Type B pancreatic cell (in vitro differentiated cells): ENCODE results near the gene KMT2E. TPM values are rescaled to one million over a fixed set of nuclear protein-coding genes. Genes with fewer than 3 reads are reported as not detected.

Experiments used
- DNase-seq: peaks from one replicate; pipeline ENCODE4 v3.0.0; 2021; ENCODE audit warnings: mixed read lengths; ENCODE audit not compliant: unreplicated experiment; ENCODE audit errors: extremely low spot score
- H3K27ac Mint-ChIP-seq: 2 replicates; pipeline ENCODE4 v1.8.0; 2021; ENCODE audit warnings: mild to moderate bottlenecking, mixed read lengths
- H3K27me3 Mint-ChIP-seq: 2 replicates; pipeline ENCODE4 v1.8.0; 2021; ENCODE audit warnings: mixed read lengths
- H3K36me3 Mint-ChIP-seq: 2 replicates; pipeline ENCODE4 v1.8.0; 2021; ENCODE audit warnings: mixed read lengths
- H3K4me1 Mint-ChIP-seq: one replicate; pipeline ENCODE4 v1.8.0; 2021; ENCODE audit warnings: mixed read lengths; ENCODE audit not compliant: unreplicated experiment
- H3K4me3 Mint-ChIP-seq: 2 replicates; pipeline ENCODE4 v1.8.0; 2021; ENCODE audit warnings: mild to moderate bottlenecking, mixed read lengths
- H3K9me3 Mint-ChIP-seq: 2 replicates; pipeline ENCODE4 v1.8.0; 2021; ENCODE audit warnings: mixed read lengths
- total RNA-seq: library from RNA; stranded (reverse); gene quantifications from 2 replicates; pipeline ENCODE4 v1.2.1, GENCODE V29; 2021; ENCODE audit warnings: low replicate concordance
- TF ChIP-seq, protein P1 (sequence below): fragments of 200-600 bp; sonication (generic); conservative IDR thresholded peaks from 2 replicates; pipeline ENCODE4 v1.5.0; 2021; ENCODE audit warnings: antibody characterized with exemption, mild to moderate bottlenecking

The KMT2E gene
- total RNA-seq, 1 donor from 2014 or later = 75.6 TPM

DNA sequence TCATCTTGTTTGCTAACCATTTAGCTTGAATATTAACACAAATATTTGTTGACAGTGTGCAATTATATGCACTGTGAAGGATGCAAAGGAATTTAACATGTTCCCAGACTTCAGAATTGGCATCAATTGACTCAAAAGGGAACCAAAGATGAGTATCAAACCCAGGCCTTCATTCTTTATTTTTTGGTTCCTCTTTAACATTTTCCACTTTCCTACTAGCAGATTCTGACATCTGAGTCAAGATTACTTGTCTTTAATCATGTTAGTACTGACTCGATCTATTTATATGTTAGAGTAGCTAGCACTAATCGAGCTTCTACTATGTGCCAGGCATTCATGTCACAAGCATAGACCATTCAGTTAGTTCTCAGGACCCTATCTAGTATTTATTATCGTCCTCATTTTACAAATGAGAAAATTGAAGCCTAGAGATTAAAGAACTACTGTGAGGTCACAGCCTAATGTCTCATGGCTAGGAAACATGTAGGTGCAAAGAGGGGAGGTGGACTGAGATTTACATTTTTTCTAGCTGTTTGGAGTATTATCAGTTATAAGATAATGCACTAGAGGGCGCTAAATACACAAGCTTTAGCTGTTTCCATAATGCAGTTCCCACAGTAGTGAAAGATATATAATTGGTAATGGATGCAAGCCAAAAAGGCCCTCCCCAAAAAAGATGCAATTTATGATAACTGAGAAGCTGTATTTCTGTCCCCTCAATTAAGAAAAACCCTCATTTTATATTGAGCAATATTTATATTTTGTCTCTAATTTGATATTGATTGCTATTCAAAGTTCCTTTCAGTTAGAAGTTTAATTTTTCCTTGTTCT is 32.9 kb upstream of the KMT2E start:
- Mint-ChIP-seq H3K27me3 (no peaks in the 10 kb centered on the region), H3K4me3 (peak overlapping the region; percentile 40), H3K36me3 (no peaks in the 10 kb centered on the region), H3K4me1 (peaks cover 73% of the 10 kb centered on the region), H3K9me3 (no peaks in the 10 kb centered on the region), H3K27ac (peak overlapping the region; percentile 57)
- TF ChIP-seq, protein P1, sequence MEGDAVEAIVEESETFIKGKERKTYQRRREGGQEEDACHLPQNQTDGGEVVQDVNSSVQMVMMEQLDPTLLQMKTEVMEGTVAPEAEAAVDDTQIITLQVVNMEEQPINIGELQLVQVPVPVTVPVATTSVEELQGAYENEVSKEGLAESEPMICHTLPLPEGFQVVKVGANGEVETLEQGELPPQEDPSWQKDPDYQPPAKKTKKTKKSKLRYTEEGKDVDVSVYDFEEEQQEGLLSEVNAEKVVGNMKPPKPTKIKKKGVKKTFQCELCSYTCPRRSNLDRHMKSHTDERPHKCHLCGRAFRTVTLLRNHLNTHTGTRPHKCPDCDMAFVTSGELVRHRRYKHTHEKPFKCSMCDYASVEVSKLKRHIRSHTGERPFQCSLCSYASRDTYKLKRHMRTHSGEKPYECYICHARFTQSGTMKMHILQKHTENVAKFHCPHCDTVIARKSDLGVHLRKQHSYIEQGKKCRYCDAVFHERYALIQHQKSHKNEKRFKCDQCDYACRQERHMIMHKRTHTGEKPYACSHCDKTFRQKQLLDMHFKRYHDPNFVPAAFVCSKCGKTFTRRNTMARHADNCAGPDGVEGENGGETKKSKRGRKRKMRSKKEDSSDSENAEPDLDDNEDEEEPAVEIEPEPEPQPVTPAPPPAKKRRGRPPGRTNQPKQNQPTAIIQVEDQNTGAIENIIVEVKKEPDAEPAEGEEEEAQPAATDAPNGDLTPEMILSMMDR = peak; percentile 88
- DNase-seq = no peak

DNA sequence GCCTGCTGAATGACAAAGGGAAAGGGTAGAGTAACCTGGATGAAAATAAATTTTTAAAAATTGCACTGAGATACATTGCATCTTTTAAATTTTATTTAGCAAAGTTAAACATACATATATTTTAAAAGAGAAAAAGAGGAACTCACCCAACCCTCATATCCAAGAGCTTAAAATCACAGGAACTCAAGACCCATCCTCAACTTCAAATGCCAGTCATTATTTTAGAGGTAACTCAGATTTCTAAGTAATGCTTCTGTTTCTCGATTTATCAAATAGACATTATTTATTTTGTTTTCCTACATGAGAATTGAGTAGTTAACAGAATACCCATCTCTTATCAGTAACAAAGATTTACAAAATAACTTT is 32.4 kb upstream of the KMT2E start:
- Mint-ChIP-seq H3K4me3 (peak overlapping the region; percentile 40), H3K36me3 (no peaks in the 10 kb centered on the region), H3K27ac (peak overlapping the region; percentile 57), H3K4me1 (peaks cover 76% of the 10 kb centered on the region), H3K27me3 (no peaks in the 10 kb centered on the region), H3K9me3 (no peaks in the 10 kb centered on the region)
- DNase-seq = no peak
- TF ChIP-seq, protein P1 = no peak

DNA sequence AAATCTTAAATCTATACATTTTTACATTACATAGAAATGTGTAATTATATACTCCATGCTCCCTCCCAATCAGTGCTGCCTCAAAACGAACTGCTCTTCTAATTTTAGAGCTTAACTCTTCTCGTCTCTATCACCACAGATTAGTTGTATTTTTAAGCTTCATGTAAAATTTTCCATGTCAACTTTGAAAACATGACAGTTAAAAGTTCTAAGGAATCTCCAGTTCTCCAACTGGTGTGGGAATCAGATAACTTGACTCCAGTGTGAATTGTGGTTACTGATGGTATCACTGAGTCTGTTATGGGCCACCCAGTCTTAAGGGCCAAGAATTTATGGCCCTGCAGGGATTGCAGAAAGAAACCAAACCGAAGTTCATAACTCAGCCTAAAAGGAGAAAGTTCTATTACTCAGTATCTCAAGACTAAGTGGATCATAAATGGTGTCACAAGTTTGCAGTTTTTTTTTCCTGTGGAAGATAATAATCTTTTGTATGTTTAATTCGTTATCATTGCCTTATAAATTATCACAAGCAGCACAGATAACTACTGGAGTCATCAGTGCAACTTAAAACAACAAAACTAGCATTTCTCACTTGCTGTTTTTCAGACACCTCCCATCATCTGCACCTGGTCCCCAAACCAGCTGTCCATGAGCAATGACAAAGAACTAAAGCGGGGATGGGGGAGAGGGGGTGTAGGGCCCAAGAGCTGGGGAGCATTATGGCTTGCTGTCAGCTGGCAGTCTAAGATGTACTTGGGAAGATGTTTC is 31.5 kb upstream of the KMT2E start:
- H3K4me3 Mint-ChIP-seq = peak overlapping the region; percentile 100
- H3K4me1 Mint-ChIP-seq = peaks cover 68% of the 10 kb centered on the region
- H3K27me3 Mint-ChIP-seq = no peaks in the 10 kb centered on the region
- H3K9me3 Mint-ChIP-seq = no peaks in the 10 kb centered on the region
- peak overlapping the region; percentile 100 for H3K27ac Mint-ChIP-seq
- DNase-seq = no peak
- TF ChIP-seq, protein P1 = no peak
- H3K36me3 Mint-ChIP-seq = no peaks in the 10 kb centered on the region

DNA sequence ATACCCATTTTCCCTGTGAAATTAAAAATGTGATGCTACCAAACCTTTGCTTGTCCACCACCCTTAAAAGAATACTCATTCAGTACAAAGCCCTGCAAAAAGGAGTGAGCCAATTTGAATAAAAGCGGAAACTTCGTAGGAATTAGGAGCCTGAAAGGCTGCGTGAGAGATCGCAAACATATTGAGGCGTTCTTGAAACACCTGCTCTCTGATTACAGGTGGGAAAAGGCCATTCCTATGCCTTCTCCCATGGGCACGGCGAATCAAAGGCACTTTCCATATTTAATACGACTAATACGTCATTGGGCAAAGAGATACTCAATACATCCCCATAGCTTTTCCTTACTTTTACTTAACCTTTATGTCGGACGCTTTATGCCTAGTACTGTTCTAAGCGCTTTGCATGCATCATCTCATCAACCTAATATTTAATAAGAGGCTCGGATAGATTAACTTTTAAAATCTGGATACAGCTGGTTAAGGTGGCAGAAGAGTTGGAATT is 30.9 kb upstream of the KMT2E start:
- DNase-seq = no peak
- peak overlapping the region; percentile 100 for H3K4me3 Mint-ChIP-seq
- TF ChIP-seq, protein P1 = no peak
- H3K4me1 Mint-ChIP-seq = peaks cover 64% of the 10 kb centered on the region
- H3K36me3 Mint-ChIP-seq = no peaks in the 10 kb centered on the region
- peak overlapping the region; percentile 100 for H3K27ac Mint-ChIP-seq
- no peaks in the 10 kb centered on the region for H3K9me3 Mint-ChIP-seq
- no peaks in the 10 kb centered on the region for H3K27me3 Mint-ChIP-seq

DNA sequence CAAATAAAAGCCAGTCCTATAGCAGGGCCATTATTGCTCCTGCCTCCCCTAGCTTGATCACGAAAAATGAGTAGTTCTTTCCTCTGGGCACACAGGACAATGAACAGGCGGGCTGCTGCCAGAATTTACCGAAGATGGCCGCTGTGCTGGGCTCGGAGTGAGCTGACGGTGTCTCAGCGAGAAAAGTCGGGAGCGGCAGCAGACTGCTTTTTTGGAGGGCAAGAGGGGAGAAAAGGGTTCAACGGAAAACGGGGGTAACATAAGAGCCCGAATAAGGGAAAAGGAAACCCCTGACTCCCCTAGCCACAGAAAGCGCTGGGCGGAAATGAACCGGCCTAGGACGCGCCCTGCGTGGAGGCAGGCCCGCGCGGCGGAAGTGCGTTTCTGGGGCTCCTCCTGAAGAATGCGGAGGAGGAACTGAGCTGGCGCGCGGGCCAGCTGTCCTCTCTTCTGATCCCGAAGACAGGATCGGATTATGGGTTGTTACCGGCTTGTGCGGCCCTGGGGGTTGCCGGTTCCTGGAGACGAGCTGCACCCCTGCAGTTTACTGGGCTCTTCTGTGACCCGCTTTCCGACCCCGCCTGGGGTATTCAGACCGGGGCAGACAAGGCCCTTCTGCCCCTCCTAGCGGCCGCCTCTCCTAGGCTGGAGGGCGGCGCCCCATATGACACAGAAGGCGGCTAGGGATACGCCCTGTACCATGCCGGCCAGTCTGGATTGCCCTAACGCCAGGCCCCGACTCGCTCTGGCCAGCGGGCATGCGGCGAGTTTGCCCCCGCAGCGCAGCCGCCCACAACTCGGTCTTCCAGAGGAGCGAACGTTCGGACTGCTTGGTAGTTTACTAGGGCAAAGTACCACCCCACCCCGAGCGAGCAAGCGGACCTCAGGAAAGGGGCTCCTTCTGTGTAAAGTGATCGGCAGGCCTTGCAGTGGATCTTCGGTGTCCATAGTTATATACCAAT is 30.1 kb upstream of the KMT2E start:
- H3K4me3 Mint-ChIP-seq = peak overlapping the region; percentile 100
- H3K9me3 Mint-ChIP-seq = no peaks in the 10 kb centered on the region
- H3K27me3 Mint-ChIP-seq = no peaks in the 10 kb centered on the region
- peak; percentile 79 for DNase-seq
- peaks cover 57% of the 10 kb centered on the region for H3K4me1 Mint-ChIP-seq
- H3K27ac Mint-ChIP-seq = peak overlapping the region; percentile 100
- TF ChIP-seq, protein P1 = peak; percentile 59
- H3K36me3 Mint-ChIP-seq = no peaks in the 10 kb centered on the region
